MCF 10A (cell line): Measurements from ENCODE around the gene AUTS2. TPM values are rescaled to one million over a fixed set of nuclear protein-coding genes. Genes with fewer than 3 reads are reported as not detected.

ENCODE experiments used
- BruUV-seq: library from RNA; stranded (reverse); fragments of 400-500 nt; replicated peaks from 2 replicates; lab custom pipeline; 2021; lab: Mats Ljungman, UMichigan
- CTCF ChIA-PET: fragments of 300-600 bp; sonication (Branson Sonifier 250); formaldehyde crosslinking; extraction: SDS; loops from one replicate; lab custom pipeline; 2021; ENCODE audit warnings: antibody characterized with exemption, inconsistent platforms; lab: Yijun Ruan, JAX
- POLR2A ChIA-PET: fragments of 300-600, 350-650 bp; sonication (Branson Sonifier 250); formaldehyde crosslinking; extraction: SDS; loops from one replicate; lab custom pipeline; 2020; ENCODE audit warnings: antibody characterized with exemption, inconsistent platforms; lab: Yijun Ruan, JAX
- DNase-seq: peaks from one replicate; pipeline ENCODE4 v3.0.0-alpha.2; 2018; ENCODE audit not compliant: unreplicated experiment
- H3K27ac Mint-ChIP-seq: one replicate; pipeline ENCODE4 v1.8.0; 2022; ENCODE audit warnings: mild to moderate bottlenecking, low read depth, mixed read lengths; ENCODE audit not compliant: unreplicated experiment
- H3K27me3 Mint-ChIP-seq: one replicate; pipeline ENCODE4 v1.8.0; 2022; ENCODE audit warnings: mixed read lengths; ENCODE audit not compliant: insufficient read depth, unreplicated experiment
- H3K36me3 Mint-ChIP-seq: one replicate; pipeline ENCODE4 v1.8.0; 2022; ENCODE audit warnings: mild to moderate bottlenecking, moderate library complexity, mixed read lengths; ENCODE audit not compliant: insufficient read depth, unreplicated experiment
- H3K4me1 Mint-ChIP-seq: one replicate; pipeline ENCODE4 v1.8.0; 2022; ENCODE audit warnings: mixed read lengths; ENCODE audit not compliant: insufficient read depth, unreplicated experiment
- H3K4me3 Mint-ChIP-seq: one replicate; pipeline ENCODE4 v1.8.0; 2022; ENCODE audit warnings: mild to moderate bottlenecking, moderate library complexity, mixed read lengths; ENCODE audit not compliant: unreplicated experiment
- H3K9me3 Mint-ChIP-seq: one replicate; pipeline ENCODE4 v1.8.0; 2022; ENCODE audit warnings: mixed read lengths; ENCODE audit not compliant: unreplicated experiment
- intact Hi-C: fragments of 100-400 bp; cut with micrococcal nuclease; formaldehyde crosslinking; loops from 2 replicates; pipeline ENCODE4 v1.14.1; 2022
- total RNA-seq: library from RNA; stranded (reverse); gene quantifications from 2 replicates; pipeline ENCODE4 v1.2.3, GENCODE V29; 2022
- TF ChIP-seq, protein P1 (sequence below): fragments of 200-600 bp; IDR thresholded peaks from one replicate; pipeline ENCODE4 v1.8.0; 2022; ENCODE audit warnings: antibody characterized with exemption, mild to moderate bottlenecking; ENCODE audit not compliant: unreplicated experiment

AUTS2 gene
- total RNA-seq, 1 experiment from 2014 or later = 1.3 TPM

DNA sequence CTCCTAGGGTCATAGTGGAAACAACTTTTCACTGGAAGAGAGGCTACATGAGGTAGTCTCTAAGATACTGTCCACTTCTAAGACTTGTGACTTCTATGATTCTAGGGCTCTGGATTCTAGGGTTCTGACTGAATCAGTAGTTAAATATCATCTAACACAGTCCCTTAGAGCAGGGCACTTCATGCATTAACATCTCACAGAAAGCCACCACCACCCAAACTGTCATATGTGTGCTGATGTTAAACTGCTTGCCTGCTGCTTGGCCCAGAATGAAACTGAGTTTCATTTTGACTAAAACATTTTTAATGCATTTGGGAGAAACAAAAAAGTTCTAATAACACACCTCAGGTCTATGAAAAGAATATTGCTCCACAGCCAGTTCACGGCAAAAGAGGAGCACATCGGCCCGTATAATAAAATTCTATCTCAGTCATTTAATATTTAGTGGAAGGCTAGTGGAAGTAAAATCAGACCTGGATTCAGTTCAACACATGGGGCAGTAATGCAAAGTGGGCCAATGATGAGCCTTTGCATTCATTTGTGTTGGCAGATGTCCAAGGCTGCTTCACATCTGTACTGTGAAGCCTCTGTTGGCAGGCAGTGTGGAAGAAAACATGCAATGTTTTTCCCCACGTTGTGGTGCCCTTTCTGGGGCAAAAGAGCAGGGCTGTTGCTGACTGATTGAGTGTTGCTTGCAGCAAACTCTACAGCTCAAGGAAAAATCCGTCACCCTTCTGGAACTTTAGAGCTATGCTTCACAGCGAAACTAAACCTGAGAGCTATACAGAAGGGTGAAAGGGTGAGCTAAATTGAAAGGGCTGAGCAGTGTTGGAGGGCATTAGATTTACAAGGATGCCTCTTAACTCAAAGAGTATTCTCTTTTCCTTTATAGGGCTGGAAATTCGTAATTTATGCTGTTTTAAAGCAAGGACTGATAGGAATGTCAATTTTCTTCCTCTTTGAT is 33.5 kb upstream of the AUTS2 start:
- CTCF ChIA-PET = no interaction called here
- TF ChIP-seq, protein P1, sequence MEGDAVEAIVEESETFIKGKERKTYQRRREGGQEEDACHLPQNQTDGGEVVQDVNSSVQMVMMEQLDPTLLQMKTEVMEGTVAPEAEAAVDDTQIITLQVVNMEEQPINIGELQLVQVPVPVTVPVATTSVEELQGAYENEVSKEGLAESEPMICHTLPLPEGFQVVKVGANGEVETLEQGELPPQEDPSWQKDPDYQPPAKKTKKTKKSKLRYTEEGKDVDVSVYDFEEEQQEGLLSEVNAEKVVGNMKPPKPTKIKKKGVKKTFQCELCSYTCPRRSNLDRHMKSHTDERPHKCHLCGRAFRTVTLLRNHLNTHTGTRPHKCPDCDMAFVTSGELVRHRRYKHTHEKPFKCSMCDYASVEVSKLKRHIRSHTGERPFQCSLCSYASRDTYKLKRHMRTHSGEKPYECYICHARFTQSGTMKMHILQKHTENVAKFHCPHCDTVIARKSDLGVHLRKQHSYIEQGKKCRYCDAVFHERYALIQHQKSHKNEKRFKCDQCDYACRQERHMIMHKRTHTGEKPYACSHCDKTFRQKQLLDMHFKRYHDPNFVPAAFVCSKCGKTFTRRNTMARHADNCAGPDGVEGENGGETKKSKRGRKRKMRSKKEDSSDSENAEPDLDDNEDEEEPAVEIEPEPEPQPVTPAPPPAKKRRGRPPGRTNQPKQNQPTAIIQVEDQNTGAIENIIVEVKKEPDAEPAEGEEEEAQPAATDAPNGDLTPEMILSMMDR = no peak
- no peaks in the 10 kb centered on the region for H3K36me3 Mint-ChIP-seq
- no peak overlapping the region for H3K27ac Mint-ChIP-seq
- POLR2A ChIA-PET = no interaction called here
- H3K9me3 Mint-ChIP-seq = peaks cover 14% of the 10 kb centered on the region
- BruUV-seq = no TSS peak
- H3K4me1 Mint-ChIP-seq = no peaks in the 10 kb centered on the region
- no peak for DNase-seq
- intact Hi-C loops = no loop called here
- H3K4me3 Mint-ChIP-seq = no peak overlapping the region
- H3K27me3 Mint-ChIP-seq = no peaks in the 10 kb centered on the region

DNA sequence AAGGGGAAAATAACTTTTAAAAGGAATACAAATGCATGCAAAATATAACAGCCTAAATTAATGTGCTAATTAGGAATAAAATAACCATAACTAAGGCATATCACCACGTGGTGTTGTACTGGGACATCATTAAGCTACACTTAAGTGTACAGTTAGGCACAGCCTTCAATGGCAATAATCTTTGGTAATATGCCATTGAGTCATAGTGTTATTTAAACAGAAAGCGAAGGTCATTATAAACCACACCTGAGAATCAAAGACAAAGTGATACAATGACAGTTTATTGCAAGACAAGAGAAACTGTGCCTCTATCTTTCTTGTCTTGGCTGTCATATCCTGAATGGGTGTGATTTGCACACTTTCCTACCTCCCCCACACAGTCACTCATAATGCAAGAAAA is 30.5 kb upstream of the AUTS2 start:
- H3K4me1 Mint-ChIP-seq = no peaks in the 10 kb centered on the region
- ChIA-PET CTCF (no interaction called here), POLR2A (no interaction called here)
- no TSS peak for BruUV-seq
- no peaks in the 10 kb centered on the region for H3K27me3 Mint-ChIP-seq
- TF ChIP-seq, protein P1 = no peak
- H3K36me3 Mint-ChIP-seq = no peaks in the 10 kb centered on the region
- DNase-seq = no peak
- no peak overlapping the region for H3K4me3 Mint-ChIP-seq
- H3K27ac Mint-ChIP-seq = no peak overlapping the region
- H3K9me3 Mint-ChIP-seq = peaks cover 21% of the 10 kb centered on the region
- intact Hi-C loops = no loop called here

DNA sequence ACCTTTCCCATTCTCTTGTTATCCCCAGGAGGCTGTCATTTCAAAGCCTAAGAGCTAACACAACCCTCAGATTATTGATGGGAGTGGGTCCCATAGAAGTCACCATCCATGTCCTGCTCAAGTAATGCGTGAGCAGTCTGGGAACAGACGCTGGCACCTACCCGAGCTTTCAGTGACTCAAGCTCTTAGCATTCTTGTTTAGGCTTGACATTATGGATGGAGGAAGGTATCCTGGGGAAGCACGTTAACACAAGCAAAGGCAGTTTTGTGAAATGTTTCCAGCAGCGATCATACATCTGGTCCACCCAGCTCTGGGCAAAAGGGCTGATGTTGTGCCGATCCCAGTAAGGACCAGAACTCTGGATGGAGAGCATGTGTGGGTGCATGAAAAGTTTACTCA is 30.0 kb upstream of the AUTS2 start:
- BruUV-seq = no TSS peak

DNA sequence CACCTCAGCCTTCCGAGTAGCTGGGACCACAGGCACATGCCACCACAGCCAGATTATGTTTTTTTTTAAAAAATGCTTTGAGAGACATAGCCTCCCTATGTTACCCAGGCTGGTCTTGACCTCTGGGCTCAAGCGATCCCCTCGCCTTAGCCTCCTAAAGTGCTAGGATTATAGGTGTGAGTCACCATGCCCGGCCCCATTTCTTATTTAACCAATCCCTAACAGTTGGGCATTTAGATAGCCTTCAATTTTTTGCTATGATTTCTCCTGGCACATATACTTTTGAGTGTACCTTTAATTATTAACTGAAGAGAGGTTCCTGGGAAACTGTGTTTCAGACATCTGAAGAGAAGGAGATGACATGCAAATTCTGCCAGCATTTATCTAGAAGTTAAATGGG is 22.6 kb upstream of the AUTS2 start:
- no peak overlapping the region for H3K27ac Mint-ChIP-seq
- H3K4me1 Mint-ChIP-seq = no peaks in the 10 kb centered on the region
- CTCF ChIA-PET = interaction anchor here (0.7 kb wide), 1 partner anchor 41 kb away, joined by 3 read pairs; no protein-coding TSS in a partner anchor
- POLR2A ChIA-PET = no interaction called here
- no TSS peak for BruUV-seq
- H3K4me3 Mint-ChIP-seq = no peak overlapping the region
- H3K36me3 Mint-ChIP-seq = no peaks in the 10 kb centered on the region
- intact Hi-C loops = no loop called here
- DNase-seq = no peak
- TF ChIP-seq, protein P1 = no peak
- H3K27me3 Mint-ChIP-seq = no peaks in the 10 kb centered on the region
- H3K9me3 Mint-ChIP-seq = peaks cover 2% of the 10 kb centered on the region

More for the DNA sequence above, 30.0 kb upstream of the AUTS2 start:
- TF ChIP-seq, protein P1 = no peak
- ChIA-PET CTCF (no interaction called here), POLR2A (no interaction called here)
- intact Hi-C loops = no loop called here
- no peak for DNase-seq
- Mint-ChIP-seq H3K9me3 (peaks cover 21% of the 10 kb centered on the region), H3K4me3 (no peak overlapping the region), H3K36me3 (no peaks in the 10 kb centered on the region), H3K27me3 (no peaks in the 10 kb centered on the region), H3K4me1 (no peaks in the 10 kb centered on the region), H3K27ac (no peak overlapping the region)
